Common myeloid progenitor, CD34-positive (primary cell): ENCODE measurements around the gene OPTC.
"Not testable (repeated sequence)": the region's sequence is repeated elsewhere in the genome, so short reads cannot be mapped to it uniquely, and the experiment has no call there.

Experiments used
- CTCF ChIA-PET: fragments of 350-600 bp; sonication (Branson Sonifier 250); formaldehyde crosslinking; loops from one replicate; lab custom pipeline; 2021; ENCODE audit warnings: antibody characterized with exemption; lab: Charles Lee
- POLR2A ChIA-PET: fragments of 350-600 bp; sonication (Branson Sonifier 250); formaldehyde crosslinking; loops from one replicate; lab custom pipeline; 2021; ENCODE audit warnings: antibody characterized with exemption; lab: Charles Lee
- DNase-seq, 3 donors: peaks; one replicate each; pipeline versions ENCODE4 v3.0.0 to v3.0.0-alpha.2; 2013
- H3K27ac ChIP-seq, 2 experiments: 1 replicate in 1 of 2; 2 replicates in 1 of 2; pipeline ENCODE4 v1.7.0; 2013; ENCODE audit warnings: inconsistent platforms in 2 of 2, low read length in 2 of 2, mild to moderate bottlenecking in 2 of 2, low read depth in 1 of 2, moderate library complexity in 1 of 2; ENCODE audit not compliant: severe bottlenecking in 2 of 2, insufficient read depth in 1 of 2, poor library complexity in 1 of 2
- H3K27me3 ChIP-seq, 5 experiments: replicated peaks in 2 of 5; 1 replicate in 3 of 5; 2 replicates in 2 of 5; pipeline versions ENCODE4 v1.6.1 to v1.7.0; 2013; ENCODE audit warnings: low read length in 4 of 5, mild to moderate bottlenecking in 2 of 5, moderate library complexity in 2 of 5, inconsistent platforms in 1 of 5; ENCODE audit not compliant: insufficient read depth in 5 of 5, control insufficient read depth in 4 of 5
- H3K36me3 ChIP-seq, 4 experiments: 1 replicate in 2 of 4; 2 replicates in 2 of 4; pipeline versions ENCODE4 v1.6.1 to v1.7.0; 2013; ENCODE audit warnings: low read length in 3 of 4, control low read depth in 1 of 4, mild to moderate bottlenecking in 1 of 4; ENCODE audit not compliant: control insufficient read depth in 4 of 4, insufficient read depth in 4 of 4
- H3K4me1 ChIP-seq, 4 experiments: 1 replicate in 3 of 4; 2 replicates in 1 of 4; pipeline versions ENCODE4 v1.6.1 to v1.7.1; 2013; ENCODE audit warnings: low read length in 3 of 4, mild to moderate bottlenecking in 3 of 4, control low read depth in 1 of 4, inconsistent platforms in 1 of 4, moderate library complexity in 1 of 4; ENCODE audit not compliant: control insufficient read depth in 4 of 4, insufficient read depth in 4 of 4; ENCODE audit errors: control extremely low read depth in 1 of 4
- H3K4me3 ChIP-seq, 7 experiments: 1 replicate in 4 of 7; 2 replicates in 3 of 7; pipeline versions ENCODE4 v1.5.1 to v1.7.0; 2013; ENCODE audit warnings: mild to moderate bottlenecking in 7 of 7, low read length in 6 of 7, moderate library complexity in 6 of 7, inconsistent platforms in 2 of 7, low read depth in 2 of 7, control low read depth in 1 of 7; ENCODE audit not compliant: insufficient read depth in 4 of 7, control insufficient read depth in 1 of 7; ENCODE audit errors: extremely low read depth in 1 of 7
- H3K9me3 ChIP-seq, 5 experiments: 1 replicate in 4 of 5; 2 replicates in 1 of 5; pipeline versions ENCODE4 v1.6.1 to v1.7.1; 2013; ENCODE audit warnings: low read length in 4 of 5, mild to moderate bottlenecking in 2 of 5, inconsistent platforms in 1 of 5, low read depth in 1 of 5, moderate library complexity in 1 of 5; ENCODE audit not compliant: control insufficient read depth in 4 of 5, insufficient read depth in 2 of 5; ENCODE audit errors: control extremely low read depth in 1 of 5
- WGBS: methylation state at CpG from one replicate; pipeline ENCODE4 v1.1.5; 2013; ENCODE audit not compliant: insufficient coverage; 5-methylcytosine and 5-hydroxymethylcytosine counted together

The OPTC gene

DNA sequence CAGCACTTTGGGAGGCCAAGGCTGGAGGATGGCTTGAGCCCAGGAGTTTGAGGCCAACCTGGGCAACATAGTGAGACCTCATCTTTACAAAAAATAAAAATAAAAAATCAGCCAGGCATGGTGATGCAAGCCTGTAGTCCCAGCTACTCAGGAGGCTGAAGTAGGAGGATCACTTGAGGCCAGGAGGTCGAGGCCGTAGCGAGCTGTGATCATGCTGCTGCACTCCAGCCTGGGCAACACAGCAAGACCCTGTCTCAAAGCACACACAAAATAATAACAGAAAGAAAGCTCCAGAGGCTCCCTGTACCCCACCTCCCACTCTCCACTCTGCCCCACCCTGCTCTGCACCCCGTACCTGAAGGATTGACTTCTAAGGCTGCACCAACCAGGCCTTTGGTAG is 24.2 kb downstream of the OPTC start:
- POLR2A ChIA-PET, H3K4me3 ChIP-seq, H3K27me3 ChIP-seq, H3K9me3 ChIP-seq, H3K4me1 ChIP-seq, DNase-seq, H3K36me3 ChIP-seq, H3K27ac ChIP-seq: not testable (repeated sequence)
- CTCF ChIA-PET = interaction anchor here (0.9 to 2.8 kb wide), 4 partner anchors 10 to 184 kb away, joined by 3 to 9 read pairs (median 4); no protein-coding TSS in a partner anchor
- WGBS = no CpG with 5 or more reads among the region's 4 CpGs

DNA sequence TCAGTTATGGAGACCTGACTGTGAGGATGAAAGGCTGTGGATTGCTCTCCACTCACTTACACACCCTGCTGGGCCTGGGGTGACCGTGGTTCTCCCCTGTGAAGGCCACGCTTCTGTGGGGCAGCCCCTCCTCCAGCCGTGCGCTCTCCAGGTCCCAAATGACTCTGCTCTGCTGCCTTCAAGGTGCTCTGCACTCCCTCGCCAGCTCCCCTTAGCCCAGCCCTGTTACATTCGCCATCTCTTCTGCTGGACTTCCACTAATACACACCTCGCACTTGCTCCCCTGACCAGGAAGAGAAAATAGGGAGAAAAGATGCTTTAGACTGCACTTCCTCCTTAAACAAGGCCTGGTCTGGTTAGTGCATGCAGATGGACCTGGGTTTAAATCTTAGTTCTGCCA is 24.6 kb downstream of the OPTC start:
- 93% methylated on average over 4 of the region's 7 CpGs for WGBS
- CTCF ChIA-PET = interaction anchor here (1.8 to 2.8 kb wide), 2 partner anchors 10 to 184 kb away, joined by 4 to 9 read pairs; no protein-coding TSS in a partner anchor
- H3K4me1 ChIP-seq = peaks cover 0 to 5% (median 3%) of the 10 kb centered on the region in 4 experiments

DNA sequence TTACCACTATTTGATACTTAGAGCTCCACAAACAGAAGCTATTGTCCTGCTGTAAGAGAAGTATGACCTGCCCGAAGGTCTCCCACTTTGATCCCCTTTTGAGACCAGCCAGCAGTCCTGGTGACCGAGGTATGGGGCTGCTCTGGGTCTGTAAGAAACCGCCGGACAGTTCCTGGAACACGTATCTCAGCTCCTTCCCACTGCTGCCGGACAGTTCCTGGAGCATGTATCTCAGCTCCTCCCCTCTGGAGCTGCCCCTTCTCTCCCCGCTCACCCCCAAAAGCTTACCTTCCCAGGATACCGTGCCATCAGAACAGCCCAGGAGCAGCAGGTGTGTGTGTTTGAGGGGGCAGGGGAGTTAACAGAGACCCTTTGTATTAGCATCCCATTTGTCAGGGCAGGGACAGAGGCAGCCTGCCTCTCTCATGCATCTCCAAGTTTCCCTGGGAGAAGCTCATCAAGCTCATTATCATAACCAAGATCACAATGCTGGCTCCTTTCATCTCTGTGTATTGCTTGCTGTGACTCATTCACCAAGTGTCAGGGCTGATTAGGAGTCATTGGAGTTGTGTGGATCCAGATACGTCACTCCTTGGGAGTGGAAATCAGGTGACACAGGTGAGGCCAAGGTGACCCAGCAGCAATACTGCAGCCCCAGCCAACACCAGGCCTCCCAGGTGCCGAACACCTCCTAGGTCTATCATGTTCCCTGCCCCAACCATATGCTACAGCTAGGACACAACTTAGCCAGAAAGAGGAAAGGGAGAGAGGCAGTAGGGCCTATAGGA is 25.3 kb downstream of the OPTC start:
- no peaks in the 10 kb centered on the region for H3K9me3 ChIP-seq
- POLR2A ChIA-PET = no interaction called here
- H3K27ac ChIP-seq = no peak overlapping the region
- no peak overlapping the region for H3K4me3 ChIP-seq
- CTCF ChIA-PET = interaction anchor here (1.8 to 2.8 kb wide), 2 partner anchors 9 to 183 kb away, joined by 4 to 9 read pairs; no protein-coding TSS in a partner anchor
- peaks cover 0 to 5% (median 1%) of the 10 kb centered on the region in 4 experiments for H3K4me1 ChIP-seq
- 98% methylated on average over 8 of the region's 10 CpGs for WGBS
- H3K36me3 ChIP-seq = no peaks in the 10 kb centered on the region
- no peaks in the 10 kb centered on the region for H3K27me3 ChIP-seq
- DNase-seq = no peak

More for the DNA sequence above, 24.6 kb downstream of the OPTC start:
- POLR2A ChIA-PET = no interaction called here
- DNase-seq = no peak
- H3K9me3 ChIP-seq = no peaks in the 10 kb centered on the region
- no peaks in the 10 kb centered on the region for H3K36me3 ChIP-seq
- H3K27me3 ChIP-seq = no peaks in the 10 kb centered on the region
- no peak overlapping the region for H3K27ac ChIP-seq
- H3K4me3 ChIP-seq = no peak overlapping the region

DNA sequence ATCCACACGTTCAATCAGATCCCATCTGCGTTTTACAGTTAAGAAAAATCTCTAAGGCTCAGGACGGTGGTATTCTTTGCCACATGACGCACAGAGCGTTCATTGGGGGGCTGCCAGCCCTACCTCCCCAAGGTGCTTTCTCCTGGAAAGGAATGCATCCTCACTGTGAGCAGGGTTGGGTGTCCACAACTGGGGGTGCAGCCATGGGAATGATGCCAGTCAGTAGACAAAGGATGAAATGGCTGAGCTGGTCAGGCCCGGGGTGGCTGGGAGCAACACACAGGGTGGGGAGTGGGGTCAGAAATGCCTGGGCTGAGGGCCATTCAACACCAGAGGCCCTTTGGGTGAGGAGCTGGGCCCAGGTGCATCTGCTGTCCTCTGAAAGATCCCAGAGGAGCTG is 25.9 kb downstream of the OPTC start:
- POLR2A ChIA-PET = no interaction called here
- CTCF ChIA-PET = interaction anchor here (1.8 to 2.8 kb wide), 2 partner anchors 9 to 182 kb away, joined by 4 to 9 read pairs; no protein-coding TSS in a partner anchor
- peaks cover 0 to 5% (median 1%) of the 10 kb centered on the region in 4 experiments for H3K4me1 ChIP-seq

DNA sequence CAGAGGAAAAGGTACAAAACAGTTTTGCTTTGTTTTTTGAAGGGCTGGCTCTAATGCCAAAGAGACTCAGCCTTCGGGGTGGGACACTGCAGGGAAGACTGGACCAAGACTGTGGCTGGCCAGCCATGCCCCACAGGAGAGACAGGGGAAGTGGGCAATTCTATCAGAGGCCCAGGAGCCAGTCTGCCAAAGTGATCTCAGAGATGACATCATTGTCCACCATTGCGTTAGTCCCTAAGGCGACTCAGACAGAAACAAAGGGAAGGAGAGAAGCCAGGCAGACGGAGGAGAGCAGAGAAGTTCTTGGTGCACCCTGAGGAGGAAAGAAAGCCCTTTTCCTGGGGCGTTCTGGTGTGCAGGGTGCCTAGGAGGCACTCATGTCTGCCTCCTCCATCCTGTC is 26.4 kb downstream of the OPTC start:
- no peaks in the 10 kb centered on the region for H3K9me3 ChIP-seq
- 98% methylated on average over 5 of the region's 5 CpGs for WGBS
- peaks cover 0 to 5% (median 1%) of the 10 kb centered on the region in 4 experiments for H3K4me1 ChIP-seq
- H3K4me3 ChIP-seq = no peak overlapping the region
- no peaks in the 10 kb centered on the region for H3K36me3 ChIP-seq
- ChIA-PET CTCF (interaction anchor here (2.8 kb wide), 1 partner anchor 182 kb away, joined by 9 read pairs; no protein-coding TSS in a partner anchor), POLR2A (no interaction called here)
- H3K27ac ChIP-seq = no peak overlapping the region
- H3K27me3 ChIP-seq = no peaks in the 10 kb centered on the region
- no peak for DNase-seq

More for the DNA sequence above, 25.9 kb downstream of the OPTC start:
- H3K36me3 ChIP-seq = no peaks in the 10 kb centered on the region
- 97% methylated on average over 6 of the region's 6 CpGs for WGBS
- no peaks in the 10 kb centered on the region for H3K9me3 ChIP-seq
- no peak overlapping the region for H3K4me3 ChIP-seq
- H3K27me3 ChIP-seq = no peaks in the 10 kb centered on the region
- no peak overlapping the region for H3K27ac ChIP-seq
- DNase-seq = no peak

DNA sequence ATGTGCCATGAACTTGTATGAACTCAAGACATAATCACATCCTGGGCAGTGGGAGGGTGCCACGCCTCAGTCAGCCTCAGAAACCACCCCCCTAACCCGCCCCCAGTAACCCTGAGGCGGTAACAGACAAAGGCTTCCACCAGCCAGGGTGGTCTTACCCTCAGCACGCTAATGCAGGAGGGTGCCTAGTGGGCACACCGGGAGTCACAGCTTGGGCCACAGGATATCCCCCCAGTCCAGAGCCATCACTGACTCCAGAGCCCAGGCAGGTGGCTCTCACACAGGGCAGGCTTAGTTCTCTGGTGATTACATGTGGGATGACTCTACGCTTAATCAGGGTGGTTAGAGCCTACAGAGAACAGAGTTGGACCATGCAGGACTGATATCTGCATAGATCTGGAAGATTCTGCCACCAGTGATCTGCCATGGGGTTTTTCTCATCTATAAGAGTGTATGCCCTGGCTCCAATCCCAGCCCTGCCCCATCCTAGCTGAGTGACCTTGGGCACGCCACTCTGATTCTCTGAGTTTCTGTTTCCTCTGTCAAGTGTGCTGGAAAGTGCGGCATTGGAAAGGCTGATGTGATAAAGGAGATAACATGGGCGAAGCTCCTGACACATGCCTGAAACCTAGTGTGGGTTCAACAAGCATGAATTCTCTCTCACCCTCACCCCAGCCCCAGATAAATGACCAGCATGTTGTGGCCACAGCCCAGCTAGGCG is 27.3 kb downstream of the OPTC start:
- Histone ChIP-seq H3K4me1 (no peaks in the 10 kb centered on the region), H3K9me3 (no peaks in the 10 kb centered on the region), H3K27ac (no peak overlapping the region), H3K4me3 (no peak overlapping the region), H3K36me3 (no peaks in the 10 kb centered on the region), H3K27me3 (no peaks in the 10 kb centered on the region)
- no peak for DNase-seq
- POLR2A ChIA-PET = no interaction called here
- WGBS = 86% methylated on average over 6 of the region's 10 CpGs
- CTCF ChIA-PET = interaction anchor here (0.6 to 1.7 kb wide), 5 partner anchors 9 to 180 kb away, joined by 3 to 4 read pairs (median 3); no protein-coding TSS in a partner anchor
